Activated T-helper 2 cell treated with anti-CD3 and anti-CD28 coated beads, Interferon-gamma antibody, Interleukin-2, Interleukin-4, amounts not matched to agents 10 μg/mL and 5 μg/mL and 100 μg/mL, durations not matched to agents 14 hours and 24 hours and 36 hours (primary cell): ENCODE data around the gene CELF1. TPM values are rescaled to one million over a fixed set of nuclear protein-coding genes. Genes with fewer than 3 reads are reported as not detected.

Experiments used
- DNase-seq: peaks from one replicate; pipeline ENCODE4 v3.0.0; 2021; ENCODE audit warnings: low spot score
- H3K27ac Mint-ChIP-seq: one replicate; pipeline ENCODE4 v1.8.0; 2021; ENCODE audit warnings: mixed read lengths
- H3K27me3 Mint-ChIP-seq: one replicate; pipeline ENCODE4 v1.8.0; 2021; ENCODE audit warnings: low read depth, mixed read lengths
- H3K36me3 Mint-ChIP-seq: one replicate; pipeline ENCODE4 v1.8.0; 2021; ENCODE audit warnings: low read depth, mixed read lengths
- H3K4me1 Mint-ChIP-seq: one replicate; pipeline ENCODE4 v1.8.0; 2021; ENCODE audit warnings: low read depth, mixed read lengths
- H3K4me3 Mint-ChIP-seq: one replicate; pipeline ENCODE4 v1.8.0; 2021; ENCODE audit warnings: low read depth, mild to moderate bottlenecking, moderate library complexity, mixed read lengths
- H3K9me3 Mint-ChIP-seq: one replicate; pipeline ENCODE4 v1.8.0; 2021; ENCODE audit warnings: mixed read lengths
- intact Hi-C: fragments of 100-400 bp; cut with micrococcal nuclease; formaldehyde crosslinking; loops from one replicate; pipeline ENCODE4 v1.15.1; 2023
- total RNA-seq: library from RNA; stranded (reverse); gene quantifications from 2 replicates; pipeline ENCODE4 v1.2.3, GENCODE V29; 2022

CELF1 gene
- total RNA-seq, 1 donor from 2014 or later = 132 TPM

DNA sequence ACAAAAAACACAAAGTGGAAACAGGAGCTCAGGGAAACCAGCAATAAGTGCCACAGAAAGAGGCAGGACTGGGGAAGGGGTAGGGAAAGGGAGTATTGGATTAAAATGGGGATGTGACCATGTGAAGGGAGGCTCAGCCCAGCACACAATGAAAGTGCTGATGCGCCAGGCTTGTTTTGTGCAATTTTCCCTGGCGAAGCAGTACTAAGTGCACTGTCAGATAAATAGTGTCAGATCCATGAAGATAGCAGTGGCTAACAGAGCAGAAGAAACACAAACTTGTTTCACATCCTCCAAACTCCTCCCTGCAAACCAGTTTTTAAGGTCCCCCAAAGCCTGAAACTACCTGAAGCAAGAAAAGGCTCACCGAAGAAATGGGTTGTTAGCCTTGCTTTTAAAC is 53.3 kb downstream of the CELF1 start:
- Mint-ChIP-seq H3K4me3 (no peak overlapping the region), H3K9me3 (no peaks in the 10 kb centered on the region), H3K36me3 (peaks cover 36% of the 10 kb centered on the region), H3K27ac (peak overlapping the region; percentile 39), H3K4me1 (peaks cover 30% of the 10 kb centered on the region), H3K27me3 (no peaks in the 10 kb centered on the region)
- no peak for DNase-seq
- intact Hi-C loops = no loop called here

DNA sequence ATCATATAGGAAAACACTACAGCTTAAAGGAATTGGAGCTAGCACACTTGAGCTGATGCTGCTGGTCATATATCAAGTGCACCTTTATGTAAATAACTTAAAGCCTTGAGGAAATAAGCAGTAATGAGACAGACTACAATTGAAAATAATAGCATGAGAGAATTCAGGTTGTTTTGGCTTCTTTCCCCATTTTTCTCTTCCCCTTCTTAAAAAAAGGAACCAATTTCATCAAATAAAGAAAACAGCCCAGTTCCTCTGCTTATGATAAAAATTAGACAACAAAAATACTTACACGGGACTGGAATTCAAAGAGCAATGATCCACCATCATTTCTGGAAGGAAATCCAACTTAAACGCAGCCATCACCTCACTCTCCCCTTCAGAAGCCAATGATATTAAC is 53.8 kb downstream of the CELF1 start:
- intact Hi-C loops = no loop called here
- Mint-ChIP-seq H3K4me1 (peaks cover 30% of the 10 kb centered on the region), H3K9me3 (no peaks in the 10 kb centered on the region), H3K36me3 (peaks cover 39% of the 10 kb centered on the region), H3K27ac (peak overlapping the region; percentile 39), H3K4me3 (no peak overlapping the region), H3K27me3 (no peaks in the 10 kb centered on the region)
- DNase-seq = no peak

DNA sequence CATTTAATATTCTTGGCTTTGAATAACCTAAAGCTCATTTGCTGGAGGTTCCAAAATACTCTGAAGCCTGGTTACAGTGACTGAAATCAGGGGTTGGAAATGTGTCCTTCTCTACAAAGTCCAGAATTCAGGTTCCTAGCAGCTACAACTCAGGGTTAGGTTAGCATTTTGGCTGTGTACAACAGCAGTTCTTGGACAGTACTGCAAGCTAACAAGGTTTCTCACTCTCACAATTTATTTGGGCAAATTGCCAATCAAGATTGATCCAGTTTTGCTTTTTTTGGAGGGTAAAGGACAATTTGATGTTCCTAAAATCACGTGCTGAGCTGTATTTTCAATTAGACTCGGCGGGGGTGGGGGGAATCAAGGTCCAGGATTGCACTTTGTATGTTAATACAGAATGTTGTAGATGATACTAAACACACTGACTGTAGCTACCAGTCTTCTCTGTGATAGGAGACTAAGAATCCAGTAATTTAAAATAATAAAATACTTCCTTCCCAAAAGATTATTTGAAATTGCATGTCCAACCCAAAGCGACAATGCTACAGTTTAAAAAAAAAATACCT is 54.3 kb downstream of the CELF1 start:
- DNase-seq = no peak
- H3K36me3 Mint-ChIP-seq = peaks cover 44% of the 10 kb centered on the region
- H3K27me3 Mint-ChIP-seq = no peaks in the 10 kb centered on the region
- intact Hi-C loops = no loop called here
- peaks cover 31% of the 10 kb centered on the region for H3K4me1 Mint-ChIP-seq
- H3K27ac Mint-ChIP-seq = no peak overlapping the region
- H3K4me3 Mint-ChIP-seq = no peak overlapping the region
- H3K9me3 Mint-ChIP-seq = no peaks in the 10 kb centered on the region

DNA sequence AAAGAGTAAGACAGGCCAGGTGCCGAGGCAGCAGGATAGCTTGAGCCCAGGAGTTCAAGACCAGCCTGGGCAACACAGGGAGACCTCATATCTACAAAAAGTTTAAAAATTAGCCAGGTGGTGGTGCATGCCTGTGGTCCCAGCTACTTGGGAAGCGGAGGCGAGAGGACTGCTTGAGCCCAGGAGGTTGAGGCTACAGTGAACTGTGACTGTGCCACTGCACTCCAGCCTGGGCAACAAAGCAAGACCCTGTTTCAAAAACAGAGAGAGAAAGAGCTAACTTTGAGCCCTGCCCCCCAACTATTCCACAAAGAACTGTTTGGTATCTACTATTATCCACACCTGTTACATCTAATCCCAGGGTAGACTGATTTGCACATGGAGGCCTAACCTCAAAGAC is 54.8 kb downstream of the CELF1 start:
- no peak overlapping the region for H3K27ac Mint-ChIP-seq
- intact Hi-C loops = no loop called here

DNA sequence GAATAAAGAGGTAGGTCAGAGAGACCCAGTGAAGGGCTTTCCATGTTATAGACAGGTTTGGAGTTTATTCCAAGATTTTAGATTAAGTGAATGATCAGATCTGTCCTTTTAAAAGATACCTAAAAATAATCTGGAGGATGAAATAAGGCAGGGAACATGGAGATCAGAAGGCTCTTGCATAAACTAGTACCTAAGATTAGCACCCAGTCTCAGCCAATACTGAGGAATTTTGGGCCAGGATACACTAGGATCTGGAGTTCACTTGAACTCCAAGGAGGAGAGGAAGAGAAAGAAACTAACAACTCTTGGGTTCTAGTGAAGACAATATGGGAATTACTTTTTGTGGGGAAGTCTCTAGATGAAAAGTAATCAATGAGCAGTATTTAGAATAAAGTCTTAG is 56.1 kb downstream of the CELF1 start:
- peaks cover 23% of the 10 kb centered on the region for H3K4me1 Mint-ChIP-seq
- no peaks in the 10 kb centered on the region for H3K9me3 Mint-ChIP-seq
- no peak overlapping the region for H3K4me3 Mint-ChIP-seq
- H3K27me3 Mint-ChIP-seq = no peaks in the 10 kb centered on the region
- intact Hi-C loops = no loop called here
- no peak overlapping the region for H3K27ac Mint-ChIP-seq
- H3K36me3 Mint-ChIP-seq = peaks cover 41% of the 10 kb centered on the region
- no peak for DNase-seq

More for the DNA sequence above, 54.8 kb downstream of the CELF1 start:
- no peak for DNase-seq
- H3K4me1 Mint-ChIP-seq = peaks cover 29% of the 10 kb centered on the region
- H3K9me3 Mint-ChIP-seq = no peaks in the 10 kb centered on the region
- no peaks in the 10 kb centered on the region for H3K27me3 Mint-ChIP-seq
- peaks cover 45% of the 10 kb centered on the region for H3K36me3 Mint-ChIP-seq
- H3K4me3 Mint-ChIP-seq = no peak overlapping the region

DNA sequence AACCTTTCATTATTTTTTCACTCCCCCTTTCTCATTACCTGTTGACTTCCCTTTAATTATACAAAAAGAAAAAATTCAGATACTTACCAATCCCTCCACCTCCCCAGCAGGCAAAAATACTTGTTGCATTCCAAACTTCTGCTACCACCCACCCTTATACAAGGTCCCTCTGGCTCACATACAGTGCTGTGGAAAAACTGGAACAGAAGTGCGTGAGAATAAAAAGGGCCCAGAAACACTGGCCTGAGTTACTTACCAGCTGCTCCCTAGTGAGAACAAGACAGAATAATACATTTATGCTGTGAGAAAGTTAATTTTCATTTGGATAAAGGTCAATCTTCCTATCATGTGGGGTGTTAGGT is 57.1 kb downstream of the CELF1 start:
- Mint-ChIP-seq H3K4me1 (peaks cover 20% of the 10 kb centered on the region), H3K27me3 (no peaks in the 10 kb centered on the region), H3K27ac (no peak overlapping the region), H3K9me3 (no peaks in the 10 kb centered on the region), H3K36me3 (peaks cover 43% of the 10 kb centered on the region), H3K4me3 (no peak overlapping the region)
- intact Hi-C loops = no loop called here
- DNase-seq = no peak

DNA sequence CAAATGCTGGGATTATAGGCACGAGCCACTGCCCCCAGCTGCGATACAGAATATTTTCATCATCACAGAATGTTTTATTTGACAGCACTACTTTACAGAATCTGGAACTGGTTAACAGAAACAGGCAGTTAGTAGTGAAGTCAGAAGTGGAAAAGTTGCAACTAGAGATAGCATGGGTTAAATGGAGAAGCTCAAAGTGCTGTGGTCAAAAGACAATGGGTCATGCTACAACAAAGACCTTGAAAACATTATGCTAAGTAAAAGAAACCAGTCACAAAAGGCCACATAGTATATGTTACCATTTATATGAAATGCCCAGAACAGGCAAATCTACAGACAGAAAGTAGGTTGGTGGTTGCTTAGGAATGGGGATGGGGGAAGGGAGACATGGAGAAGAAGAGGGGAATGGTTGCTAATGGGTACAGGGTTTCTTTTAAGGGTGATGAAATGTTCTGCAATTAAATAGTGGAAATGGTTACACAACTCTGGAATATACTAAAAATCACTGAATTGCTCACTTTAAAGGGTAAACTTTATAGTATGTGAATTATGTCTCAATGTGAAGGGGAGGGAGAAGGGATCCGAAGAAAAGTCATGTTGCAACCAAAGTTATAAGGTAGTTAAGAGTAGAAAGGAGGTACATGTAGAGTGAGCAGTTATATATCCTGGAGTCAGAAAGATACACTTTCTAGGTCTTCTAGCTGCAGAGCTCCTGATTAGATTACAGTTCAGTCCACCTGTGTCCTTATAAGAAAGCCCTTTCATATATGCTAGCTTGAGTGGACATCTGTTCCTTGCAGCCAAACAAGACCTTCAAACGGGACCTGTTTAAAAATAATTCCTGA is 57.7 kb downstream of the CELF1 start:
- no peaks in the 10 kb centered on the region for H3K9me3 Mint-ChIP-seq
- no peaks in the 10 kb centered on the region for H3K27me3 Mint-ChIP-seq
- H3K36me3 Mint-ChIP-seq = peaks cover 38% of the 10 kb centered on the region
- intact Hi-C loops = no loop called here
- H3K4me1 Mint-ChIP-seq = peaks cover 14% of the 10 kb centered on the region
- no peak overlapping the region for H3K4me3 Mint-ChIP-seq
- H3K27ac Mint-ChIP-seq = no peak overlapping the region
- no peak for DNase-seq

DNA sequence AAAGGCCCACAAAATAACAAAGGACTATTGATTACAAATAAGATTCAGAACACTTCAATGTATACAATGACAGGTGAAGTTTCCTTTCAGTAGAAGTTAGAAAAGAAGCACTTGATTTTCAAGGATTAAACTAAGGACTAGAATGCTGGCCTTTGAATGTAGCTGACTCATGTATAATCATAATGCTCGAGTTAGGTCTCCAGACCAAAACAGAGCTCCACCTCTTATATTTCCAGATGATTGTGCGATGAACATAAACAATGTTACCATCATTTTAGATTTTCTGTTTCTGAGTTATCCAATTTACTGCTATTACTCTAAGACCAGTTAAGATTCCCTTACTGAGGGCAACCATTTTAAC is 63.6 kb downstream of the CELF1 start:
- Mint-ChIP-seq H3K4me1 (peaks cover 16% of the 10 kb centered on the region), H3K9me3 (no peaks in the 10 kb centered on the region), H3K4me3 (no peak overlapping the region), H3K27me3 (no peaks in the 10 kb centered on the region), H3K27ac (peak overlapping the region; percentile 40), H3K36me3 (peaks cover 59% of the 10 kb centered on the region)
- DNase-seq = no peak
- intact Hi-C loops = no loop called here

DNA sequence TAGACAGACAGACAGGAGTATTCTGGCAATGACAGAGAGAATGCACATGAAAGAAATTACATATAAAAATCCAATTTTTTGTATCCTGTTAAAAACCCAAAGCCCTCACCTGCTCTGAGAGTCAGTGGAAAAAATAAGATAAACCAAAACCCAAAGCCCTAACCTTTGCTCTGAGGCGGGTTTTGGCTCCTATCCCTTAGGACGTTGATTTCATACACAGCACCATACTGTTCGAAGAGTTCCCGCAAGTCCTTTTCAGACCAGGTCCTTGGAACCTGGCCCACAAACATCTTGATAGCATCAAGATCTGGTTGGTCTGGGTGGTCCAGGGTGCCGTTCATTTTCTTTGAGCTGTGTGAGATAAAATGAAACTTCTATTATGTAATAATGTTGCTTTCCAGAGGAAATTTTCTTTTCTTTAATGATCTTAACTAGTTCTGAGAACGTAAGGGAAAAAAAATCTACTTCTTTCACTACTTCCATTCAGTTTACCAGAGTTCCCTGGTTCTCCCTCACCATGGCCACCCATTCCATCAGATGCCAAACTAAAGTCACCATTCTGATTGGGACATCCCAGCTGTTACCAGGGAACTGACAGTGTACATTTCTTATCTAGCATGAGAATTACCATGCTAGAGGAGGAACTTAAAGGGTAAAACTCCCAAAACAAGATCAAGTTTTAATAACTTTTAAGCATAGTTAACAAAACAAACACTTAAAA is 64.1 kb downstream of the CELF1 start:
- DNase-seq = no peak
- Mint-ChIP-seq H3K27me3 (no peaks in the 10 kb centered on the region), H3K4me1 (peaks cover 14% of the 10 kb centered on the region), H3K27ac (peak overlapping the region; percentile 40), H3K4me3 (no peak overlapping the region), H3K9me3 (no peaks in the 10 kb centered on the region), H3K36me3 (peaks cover 59% of the 10 kb centered on the region)
- intact Hi-C loops = no loop called here

DNA sequence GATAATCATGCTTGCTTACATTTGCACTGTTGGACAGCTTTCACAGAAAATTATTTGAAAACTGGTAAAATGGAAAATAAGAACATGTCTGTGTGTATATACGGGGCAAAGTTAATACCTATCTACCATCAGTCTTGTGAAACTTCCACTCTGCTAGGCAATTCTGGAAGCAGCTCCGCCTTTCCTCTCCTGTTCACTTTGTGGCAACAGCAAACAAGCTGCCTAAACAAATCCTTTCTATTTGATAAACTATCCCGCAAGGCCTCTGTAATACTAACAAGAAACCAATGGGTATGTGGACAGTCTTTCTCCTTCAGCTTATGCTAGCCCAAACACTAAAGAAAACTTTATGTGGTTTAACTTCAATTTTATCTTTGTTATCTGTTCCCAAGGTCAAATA is 64.8 kb downstream of the CELF1 start:
- peaks cover 14% of the 10 kb centered on the region for H3K4me1 Mint-ChIP-seq
- peaks cover 61% of the 10 kb centered on the region for H3K36me3 Mint-ChIP-seq
- DNase-seq = no peak
- H3K4me3 Mint-ChIP-seq = no peak overlapping the region
- no peaks in the 10 kb centered on the region for H3K27me3 Mint-ChIP-seq
- intact Hi-C loops = no loop called here
- no peaks in the 10 kb centered on the region for H3K9me3 Mint-ChIP-seq
- H3K27ac Mint-ChIP-seq = no peak overlapping the region

DNA sequence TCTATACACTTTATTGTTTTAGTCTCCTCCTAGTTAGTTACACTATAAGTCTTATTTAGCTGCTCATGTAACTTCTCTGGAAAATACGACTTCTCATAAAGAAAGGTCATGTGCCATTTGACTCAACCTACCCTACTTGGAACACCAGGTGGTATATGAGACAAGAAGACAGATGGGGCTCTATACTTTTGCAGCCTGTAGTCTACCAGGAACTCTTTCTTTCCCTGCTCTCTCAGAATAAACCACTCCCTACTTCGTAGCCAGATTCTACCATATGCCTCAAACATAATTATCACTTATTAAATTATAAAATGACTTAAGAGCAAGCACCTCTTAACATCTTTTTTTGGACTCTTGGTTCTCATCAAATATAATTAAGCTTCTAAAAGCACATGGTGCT is 65.5 kb downstream of the CELF1 start:
- Mint-ChIP-seq H3K9me3 (no peaks in the 10 kb centered on the region), H3K4me3 (no peak overlapping the region), H3K36me3 (peaks cover 62% of the 10 kb centered on the region), H3K27me3 (no peaks in the 10 kb centered on the region), H3K27ac (peak overlapping the region; percentile 40), H3K4me1 (peaks cover 14% of the 10 kb centered on the region)
- no peak for DNase-seq
- intact Hi-C loops = no loop called here

DNA sequence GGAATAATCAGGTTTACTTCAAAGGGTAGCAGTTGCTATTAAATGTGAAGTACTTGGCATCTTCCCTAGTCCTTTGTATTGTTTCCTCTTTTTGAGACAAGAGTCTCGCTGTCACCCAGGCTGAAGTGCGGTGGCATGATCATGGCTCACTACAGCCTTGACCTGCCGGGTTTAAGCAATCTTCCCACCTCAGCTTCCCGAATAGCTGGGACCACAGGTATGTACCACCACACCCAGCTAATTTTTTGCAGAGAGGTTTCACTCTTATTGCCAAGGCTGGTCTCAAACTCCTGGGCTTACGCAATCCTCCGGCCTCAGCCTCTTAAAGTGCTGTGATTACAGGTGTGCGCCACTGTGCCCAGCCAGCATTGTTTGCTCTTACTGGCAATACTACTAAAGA is 67.8 kb downstream of the CELF1 start:
- no peaks in the 10 kb centered on the region for H3K27me3 Mint-ChIP-seq
- H3K36me3 Mint-ChIP-seq = peaks cover 71% of the 10 kb centered on the region
- no peak overlapping the region for H3K4me3 Mint-ChIP-seq
- intact Hi-C loops = no loop called here
- peaks cover 15% of the 10 kb centered on the region for H3K4me1 Mint-ChIP-seq
- no peak for DNase-seq
- no peak overlapping the region for H3K27ac Mint-ChIP-seq
- no peaks in the 10 kb centered on the region for H3K9me3 Mint-ChIP-seq

DNA sequence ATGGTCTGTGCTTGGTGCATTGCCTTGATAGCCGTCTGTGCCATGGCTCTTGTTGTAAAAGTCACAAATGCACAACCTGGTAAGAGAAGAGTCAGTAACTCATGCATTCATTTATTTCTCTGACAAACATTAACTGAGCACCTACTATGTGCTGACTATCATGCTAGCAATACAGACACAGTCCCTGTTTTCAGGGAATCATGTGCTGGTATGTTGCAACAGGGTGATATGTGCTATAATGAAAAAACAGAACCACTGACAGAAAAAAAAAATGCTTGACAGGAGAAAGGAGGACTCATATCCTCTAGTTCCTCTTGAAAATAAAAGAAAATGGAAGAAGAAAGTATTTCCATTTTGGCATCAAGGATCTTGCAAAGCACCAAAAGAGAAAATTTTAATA is 69.5 kb downstream of the CELF1 start:
- Mint-ChIP-seq H3K36me3 (peaks cover 80% of the 10 kb centered on the region), H3K27ac (no peak overlapping the region), H3K9me3 (no peaks in the 10 kb centered on the region), H3K4me3 (no peak overlapping the region), H3K4me1 (peaks cover 13% of the 10 kb centered on the region), H3K27me3 (no peaks in the 10 kb centered on the region)
- DNase-seq = no peak
- intact Hi-C loops = no loop called here
